ENCODE results near the gene FERMT2.
A peak's percentile ranks its signal among the peaks of the same experiment; 100 is the strongest.
"Not testable (repeated sequence)": the region's sequence is repeated elsewhere in the genome, so short reads cannot be mapped to it uniquely, and the experiment has no call there.

FERMT2 gene

GRCh38 chr14:52900731-52901130 is 50.1 kb downstream of the FERMT2 start:
- DNase-seq (ENCODE audit: low spot score), result no peak

DNA sequence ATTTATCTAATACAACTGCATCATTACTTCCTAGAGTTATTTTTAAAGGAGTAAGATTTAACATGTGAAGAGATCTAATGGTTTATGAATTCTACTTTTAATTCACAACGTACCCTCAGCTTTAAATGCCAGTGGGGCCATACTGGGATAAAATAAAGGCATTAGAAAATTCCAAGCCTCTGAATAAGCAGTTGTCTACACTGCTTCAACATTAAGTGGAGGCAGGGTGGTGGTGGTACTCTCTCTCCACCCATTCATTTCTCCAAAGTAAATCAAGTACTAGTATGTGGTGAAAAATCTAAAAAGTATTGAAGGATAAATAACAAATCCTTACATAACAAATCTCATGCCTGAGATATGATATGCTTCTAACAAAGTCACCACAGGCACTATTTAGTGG is 52.4 kb downstream of the FERMT2 start:
- DNase-seq (ENCODE audit: low spot score), result no peak

- no peak for DNase-seq (ENCODE audit: low spot score)
These were observed 55.9 kb downstream of the FERMT2 start for GRCh38 chr14:52895000-52895399.

GRCh38 chr14:52891800-52892199 is 59.0 kb downstream of the FERMT2 start:
- no peak for DNase-seq (ENCODE audit: low spot score)

DNA sequence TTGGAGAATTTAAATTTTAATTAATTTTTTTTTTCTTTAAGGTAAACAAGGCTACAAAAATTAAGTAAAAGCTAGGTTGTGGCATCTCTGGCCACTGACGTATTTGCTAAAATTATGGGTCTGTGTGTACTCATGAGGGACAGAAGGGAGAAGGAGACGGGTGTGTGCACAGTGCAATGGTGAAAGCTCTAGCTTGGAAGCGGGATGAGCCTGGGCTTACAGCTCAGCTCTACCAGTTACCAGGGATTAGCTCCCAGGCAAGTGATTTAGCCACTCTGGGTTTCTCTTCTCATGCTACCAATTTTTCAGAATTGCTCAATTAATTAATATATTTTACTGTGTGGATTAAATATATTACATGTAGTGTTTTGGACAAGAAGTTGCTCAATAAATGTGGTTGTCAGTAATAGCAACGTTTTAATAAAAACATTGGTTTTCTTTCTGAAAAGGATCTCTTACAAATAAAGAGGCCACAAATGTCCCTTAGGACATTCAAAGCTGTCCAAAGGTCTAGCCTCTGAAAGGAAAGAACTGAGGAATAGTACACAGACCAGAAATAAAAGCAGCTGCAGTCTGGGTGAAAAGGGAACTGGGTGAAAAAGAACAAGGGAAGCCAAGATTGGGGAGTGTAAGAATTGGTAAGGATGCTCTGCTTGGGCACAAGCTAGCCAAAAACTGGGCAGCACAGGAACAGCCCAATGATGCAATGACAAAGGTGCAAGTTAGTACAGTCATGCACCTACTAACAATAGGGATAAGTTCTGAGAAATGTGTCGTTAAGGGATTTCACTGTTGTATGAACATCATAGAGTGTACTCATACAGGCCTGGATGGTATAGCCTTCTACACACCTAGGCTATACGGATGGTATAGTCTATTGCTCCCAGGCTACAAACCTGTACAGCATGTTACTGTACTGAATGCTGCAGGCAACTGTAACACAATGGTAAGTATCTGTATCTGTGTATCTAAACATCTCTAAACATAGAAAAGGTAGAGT is 61.7 kb downstream of the FERMT2 start:
- no peak for DNase-seq (ENCODE audit: low spot score)

GRCh38 chr14:52888159-52888558 is 62.7 kb downstream of the FERMT2 start:
- DNase-seq (ENCODE audit: low spot score), result no peak

- DNase-seq (ENCODE audit: low spot score), result no peak
These were observed 65.6 kb downstream of the FERMT2 start for GRCh38 chr14:52885230-52885629.

- peak; percentile 53 for DNase-seq (ENCODE audit: low spot score)
These were observed 67.2 kb downstream of the FERMT2 start for GRCh38 chr14:52883658-52884057.

GRCh38 chr14:52882824-52883223 is 68.0 kb downstream of the FERMT2 start:
- no peak for DNase-seq (ENCODE audit: low spot score)

- no peak for DNase-seq (ENCODE audit: low spot score)
These were observed 70.9 kb downstream of the FERMT2 start for GRCh38 chr14:52879958-52880357.

DNA sequence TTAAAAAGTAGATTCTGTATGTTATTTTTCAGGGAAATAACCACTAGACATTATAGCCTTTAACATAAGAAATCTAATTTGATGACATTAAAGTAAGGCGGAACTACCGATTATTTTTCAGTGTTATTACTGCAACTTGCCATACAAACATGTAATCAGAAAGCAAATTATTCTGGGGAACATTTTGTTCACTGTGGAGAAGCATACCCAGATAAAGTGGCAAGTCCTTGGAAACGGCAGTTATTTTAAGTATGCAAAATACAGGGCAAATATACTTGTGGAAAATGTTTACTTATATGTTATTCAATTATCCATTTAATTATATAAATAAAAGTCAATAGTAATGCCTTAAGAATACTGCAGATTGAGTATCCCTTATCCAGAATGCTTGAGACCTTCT is 71.9 kb downstream of the FERMT2 start:
- DNase-seq (ENCODE audit: low spot score), result no peak

GRCh38 chr14:52878469-52878868 is 72.4 kb downstream of the FERMT2 start:
- no peak for DNase-seq (ENCODE audit: low spot score)

- DNase-seq (ENCODE audit: low spot score), result no peak
These were observed 73.2 kb downstream of the FERMT2 start for GRCh38 chr14:52877628-52878027.

- no peak for DNase-seq (ENCODE audit: low spot score)
These were observed 74.0 kb downstream of the FERMT2 start for GRCh38 chr14:52876806-52877205.

DNA sequence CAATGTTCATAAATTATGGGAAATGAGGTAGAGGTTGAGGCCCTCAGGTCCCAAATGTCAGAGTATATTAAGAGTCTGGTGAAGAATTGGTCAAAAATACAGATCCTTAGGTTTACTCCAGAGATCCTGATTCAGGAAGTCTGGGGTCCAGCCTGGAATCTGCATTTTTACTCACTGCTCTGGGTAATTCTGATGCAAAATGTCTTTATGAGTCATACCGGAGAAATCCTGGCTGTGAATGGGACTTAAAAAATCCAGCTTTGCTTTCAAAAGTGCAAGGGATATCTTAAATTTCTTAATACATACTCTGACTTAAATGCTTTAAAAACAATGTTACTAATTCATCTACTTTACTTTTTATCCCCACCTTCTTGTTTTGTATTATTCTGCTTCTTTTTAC is 74.5 kb downstream of the FERMT2 start:
- no peak for DNase-seq (ENCODE audit: low spot score)

DNA sequence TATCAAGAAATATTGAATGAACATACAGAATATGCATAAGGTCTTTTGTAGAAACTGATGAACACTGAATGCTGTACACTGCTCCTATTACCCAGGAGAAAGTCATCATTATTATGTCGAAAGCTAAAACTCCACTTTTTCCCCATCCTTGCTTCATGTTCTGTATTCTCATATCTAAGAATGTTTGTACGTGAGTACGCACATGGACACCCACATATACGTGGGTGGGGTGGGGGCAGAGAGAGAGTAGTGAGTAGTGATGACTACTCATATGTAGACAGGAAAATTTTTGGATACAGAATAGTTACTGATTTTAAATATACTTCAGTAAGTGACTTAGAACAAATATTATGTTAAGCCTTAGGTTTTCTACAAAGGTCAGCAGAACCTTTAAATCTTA is 75.1 kb downstream of the FERMT2 start:
- DNase-seq (ENCODE audit: low spot score), result no peak

- no peak for DNase-seq (ENCODE audit: low spot score)
These were observed 76.5 kb downstream of the FERMT2 start for GRCh38 chr14:52874389-52874788.

DNA sequence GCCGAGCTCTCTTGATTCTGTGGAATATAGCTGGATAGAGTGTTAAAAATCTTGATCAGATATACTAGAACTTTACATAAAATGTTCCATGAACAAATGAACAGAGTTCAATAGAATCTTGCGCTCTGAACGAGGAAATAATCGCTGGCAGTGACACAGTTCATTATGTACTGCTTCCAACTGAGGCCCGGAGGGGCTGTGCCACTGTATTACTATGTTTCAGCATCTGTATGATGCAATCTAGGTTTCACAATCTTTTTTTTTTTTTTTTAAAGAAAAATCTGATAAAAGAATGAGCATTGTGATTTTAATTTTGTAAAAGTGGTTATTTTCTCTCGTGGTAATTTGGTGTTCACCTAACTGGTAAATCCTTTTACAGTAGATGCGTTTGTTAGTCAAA is 77.2 kb downstream of the FERMT2 start:
- no peak for DNase-seq (ENCODE audit: low spot score)

DNA sequence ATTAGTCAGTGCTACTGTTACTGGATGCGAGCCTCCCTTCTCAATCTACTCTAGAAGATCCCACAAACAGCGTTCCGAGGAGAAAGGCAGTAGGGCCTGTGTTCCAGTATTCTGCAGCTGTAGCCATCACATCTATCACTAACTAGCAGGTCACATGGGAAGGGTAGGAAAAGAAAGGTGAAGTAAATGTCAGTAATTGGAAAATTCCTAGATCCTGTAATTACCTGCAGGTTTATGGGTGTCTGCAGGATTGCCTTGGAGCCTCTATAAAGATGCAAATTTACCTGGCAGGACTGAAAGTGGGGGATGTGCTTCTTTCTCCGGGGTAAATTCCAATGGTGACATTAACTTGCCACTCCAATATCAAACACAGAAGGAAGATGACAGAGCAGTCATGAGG is 77.8 kb downstream of the FERMT2 start:
- DNase-seq (ENCODE audit: low spot score), result no peak

GRCh38 chr14:52871606-52872005 is 79.2 kb downstream of the FERMT2 start:
- no peak for DNase-seq (ENCODE audit: low spot score)

DNA sequence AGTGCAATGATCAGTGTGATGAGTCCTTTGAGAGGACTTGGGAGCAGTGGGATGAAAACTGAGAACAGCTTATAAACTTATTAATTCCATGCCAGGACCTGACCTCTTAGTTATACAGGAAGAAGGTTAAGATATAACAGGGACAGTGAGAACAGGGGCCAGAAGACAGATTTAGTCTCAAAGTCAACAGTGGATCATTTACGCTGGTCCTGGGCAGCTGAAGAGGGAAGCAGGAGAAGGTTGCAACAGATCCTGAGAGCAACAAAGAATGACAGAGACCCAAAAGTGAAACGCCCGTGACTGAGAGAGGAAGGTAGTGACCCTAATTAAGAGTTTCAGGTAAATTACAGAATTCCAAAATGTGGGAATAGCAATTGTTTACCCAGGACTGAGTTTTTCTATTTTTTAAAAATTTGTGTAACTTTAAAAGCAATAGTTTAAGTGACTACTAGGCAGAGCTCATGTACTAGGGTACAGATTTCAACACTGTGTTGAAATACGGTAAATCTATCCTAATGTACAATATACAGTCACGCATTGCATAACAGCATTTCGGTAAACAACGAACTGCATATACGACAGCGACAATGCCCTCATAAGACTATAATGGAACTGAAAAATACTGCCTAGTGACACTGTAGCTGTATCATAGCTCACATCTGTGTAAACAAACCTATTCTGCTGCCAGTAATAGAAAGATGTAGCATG is 81.8 kb downstream of the FERMT2 start:
- no peak for DNase-seq (ENCODE audit: low spot score)

DNA sequence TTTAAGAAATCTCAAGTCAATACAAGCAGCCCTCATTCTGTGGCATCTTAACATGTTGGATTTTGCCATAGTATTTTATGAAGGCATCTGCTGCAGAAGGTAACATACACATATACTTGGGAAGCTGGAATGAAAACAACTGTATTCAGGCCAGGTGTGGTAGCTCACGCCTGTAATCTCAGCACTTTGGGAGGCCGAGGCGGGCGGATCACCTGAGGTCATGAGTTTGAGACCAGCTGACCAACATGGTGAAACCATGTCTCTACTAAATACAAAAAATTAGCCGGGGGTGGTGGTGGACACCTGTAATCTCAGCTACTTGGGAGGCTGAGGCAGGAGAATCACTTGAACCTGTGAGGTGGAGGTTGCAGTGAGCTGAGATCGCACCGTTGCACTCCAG is 86.0 kb downstream of the FERMT2 start:
- not testable (repeated sequence) for DNase-seq (ENCODE audit: low spot score)

- no peak for DNase-seq (ENCODE audit: low spot score)
These were observed 87.5 kb downstream of the FERMT2 start for GRCh38 chr14:52863334-52863700.

Data from cerebellar cortex (tissue), 1 donor.